Parathyroid adenoma (tissue), 2 donors: ENCODE results near the gene RASA3.

Source experiments
- H2AFZ ChIP-seq: fragments of 300-600 bp; sonication (generic); one replicate; pipeline ENCODE4 v1.7.0; 2017; ENCODE audit warnings: antibody characterized with exemption, mild to moderate bottlenecking
- H3K27ac ChIP-seq: fragments of 300-600 bp; sonication (generic); one replicate; pipeline ENCODE4 v1.7.0; 2017
- H3K27me3 ChIP-seq: fragments of 300-600 bp; sonication (generic); one replicate; pipeline ENCODE4 v1.7.0; 2017; ENCODE audit warnings: low read length; ENCODE audit not compliant: control insufficient read depth, insufficient read depth
- H3K36me3 ChIP-seq: fragments of 300-600 bp; sonication (generic); one replicate; pipeline ENCODE4 v1.7.0; 2017; ENCODE audit warnings: low read length; ENCODE audit not compliant: control insufficient read depth, insufficient read depth
- H3K4me1 ChIP-seq: fragments of 300-600 bp; sonication (generic); one replicate; pipeline ENCODE4 v1.7.0; 2017; ENCODE audit warnings: control low read depth
- H3K4me2 ChIP-seq: fragments of 300-600 bp; sonication (generic); one replicate; pipeline ENCODE4 v1.7.0; 2017; ENCODE audit warnings: low read length
- H3K4me3 ChIP-seq: fragments of 300-600 bp; sonication (generic); one replicate; pipeline ENCODE4 v1.7.0; 2017; ENCODE audit warnings: low read depth, low read length
- H3K79me2 ChIP-seq: fragments of 300-600 bp; sonication (generic); one replicate; pipeline ENCODE4 v1.7.0; 2017; ENCODE audit warnings: control low read depth
- H3K9ac ChIP-seq: fragments of 300-600 bp; sonication (generic); one replicate; pipeline ENCODE4 v1.7.0; 2017; ENCODE audit warnings: mild to moderate bottlenecking
- H3K9me3 ChIP-seq: fragments of 300-600 bp; sonication (generic); one replicate; pipeline ENCODE4 v1.7.0; 2017; ENCODE audit warnings: low read length; ENCODE audit not compliant: control insufficient read depth
- TF ChIP-seq, protein P1 (sequence below): fragments of 300-600 bp; sonication (generic); IDR thresholded peaks from one replicate; pipeline ENCODE4 v1.7.0; 2017; ENCODE audit warnings: antibody characterized with exemption, mild to moderate bottlenecking
- donor health status: primary hyperparathyroidism.

The RASA3 gene

DNA sequence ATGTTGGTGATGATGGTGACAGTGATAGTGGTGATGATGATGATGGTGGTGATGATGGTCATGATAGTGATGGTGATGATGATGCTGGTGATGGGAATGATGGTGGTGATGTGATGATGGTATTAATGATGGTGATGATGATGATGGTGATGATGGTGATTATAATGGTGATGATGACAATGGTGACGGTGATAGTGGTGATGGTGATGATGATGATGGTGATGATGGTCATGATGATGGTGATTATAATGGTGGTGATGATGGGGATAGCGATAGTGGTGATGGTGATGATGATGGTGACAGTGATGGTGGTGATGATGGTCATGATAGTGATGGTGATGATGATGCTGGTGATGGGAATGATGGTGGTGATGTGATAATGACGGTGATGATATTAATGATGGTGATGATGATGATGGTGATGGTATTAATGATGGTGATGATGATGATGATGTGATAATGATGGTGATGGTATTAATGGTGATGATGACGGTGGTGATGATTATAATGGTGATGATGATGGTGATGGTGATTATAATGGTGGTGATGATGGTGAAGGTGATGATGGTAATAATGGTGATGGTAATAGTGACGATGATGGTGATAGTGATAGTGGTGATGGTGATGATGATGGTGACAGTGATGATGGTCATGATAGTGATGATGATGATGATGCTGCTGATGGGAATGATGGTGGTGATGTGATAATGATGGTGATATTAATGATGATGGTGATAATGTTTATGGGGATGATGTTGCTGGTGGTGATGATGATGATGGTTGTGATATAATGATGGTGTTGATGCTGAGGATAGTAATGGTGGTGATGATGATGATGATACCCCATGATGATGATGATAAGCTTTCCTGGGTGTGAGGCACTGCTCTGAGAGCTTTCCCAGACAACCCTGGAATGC lies 166.2 kb downstream of the RASA3 start:
- H3K4me1 ChIP-seq, result no peaks in the 10 kb centered on the region
- no peak overlapping the region for H3K4me2 ChIP-seq
- H3K9me3 ChIP-seq, result no peaks in the 10 kb centered on the region
- H3K4me3 ChIP-seq, result no peak overlapping the region
- TF ChIP-seq, protein P1, sequence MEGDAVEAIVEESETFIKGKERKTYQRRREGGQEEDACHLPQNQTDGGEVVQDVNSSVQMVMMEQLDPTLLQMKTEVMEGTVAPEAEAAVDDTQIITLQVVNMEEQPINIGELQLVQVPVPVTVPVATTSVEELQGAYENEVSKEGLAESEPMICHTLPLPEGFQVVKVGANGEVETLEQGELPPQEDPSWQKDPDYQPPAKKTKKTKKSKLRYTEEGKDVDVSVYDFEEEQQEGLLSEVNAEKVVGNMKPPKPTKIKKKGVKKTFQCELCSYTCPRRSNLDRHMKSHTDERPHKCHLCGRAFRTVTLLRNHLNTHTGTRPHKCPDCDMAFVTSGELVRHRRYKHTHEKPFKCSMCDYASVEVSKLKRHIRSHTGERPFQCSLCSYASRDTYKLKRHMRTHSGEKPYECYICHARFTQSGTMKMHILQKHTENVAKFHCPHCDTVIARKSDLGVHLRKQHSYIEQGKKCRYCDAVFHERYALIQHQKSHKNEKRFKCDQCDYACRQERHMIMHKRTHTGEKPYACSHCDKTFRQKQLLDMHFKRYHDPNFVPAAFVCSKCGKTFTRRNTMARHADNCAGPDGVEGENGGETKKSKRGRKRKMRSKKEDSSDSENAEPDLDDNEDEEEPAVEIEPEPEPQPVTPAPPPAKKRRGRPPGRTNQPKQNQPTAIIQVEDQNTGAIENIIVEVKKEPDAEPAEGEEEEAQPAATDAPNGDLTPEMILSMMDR, result no peak
- H3K27ac ChIP-seq, result no peak overlapping the region
- no peaks in the 10 kb centered on the region for H3K36me3 ChIP-seq
- H3K27me3 ChIP-seq, result no peaks in the 10 kb centered on the region
- H2AFZ ChIP-seq, result no peak overlapping the region
- H3K9ac ChIP-seq, result no peak overlapping the region
- H3K79me2 ChIP-seq, result no peaks in the 10 kb centered on the region

DNA sequence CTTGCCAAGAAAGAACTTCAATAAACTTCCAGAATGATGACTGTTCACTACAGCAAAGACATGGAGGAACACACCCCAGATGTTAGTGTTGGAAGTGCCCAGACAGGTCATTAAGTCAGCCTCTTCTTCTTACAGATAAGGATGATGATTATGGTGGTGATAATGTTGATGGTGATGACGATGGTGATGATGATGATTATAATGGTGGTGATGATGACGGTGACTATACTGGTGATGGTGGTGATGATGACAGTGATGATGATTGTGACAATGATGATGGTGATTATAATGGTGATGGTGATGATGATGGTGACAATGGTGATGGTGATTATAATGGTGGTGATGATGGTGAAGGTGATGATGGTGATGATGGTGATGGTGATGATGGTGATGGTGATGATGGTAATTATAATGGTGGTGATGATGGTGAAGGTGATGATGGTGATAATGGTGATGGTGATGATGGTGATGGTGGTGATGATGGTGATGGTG lies 167.0 kb downstream of the RASA3 start:
- no peak overlapping the region for H3K27ac ChIP-seq
- no peaks in the 10 kb centered on the region for H3K79me2 ChIP-seq
- no peaks in the 10 kb centered on the region for H3K27me3 ChIP-seq
- no peak overlapping the region for H2AFZ ChIP-seq
- H3K9me3 ChIP-seq, result no peaks in the 10 kb centered on the region
- TF ChIP-seq, protein P1, result no peak
- H3K4me2 ChIP-seq, result no peak overlapping the region
- H3K36me3 ChIP-seq, result no peaks in the 10 kb centered on the region
- no peaks in the 10 kb centered on the region for H3K4me1 ChIP-seq
- no peak overlapping the region for H3K4me3 ChIP-seq
- no peak overlapping the region for H3K9ac ChIP-seq

DNA sequence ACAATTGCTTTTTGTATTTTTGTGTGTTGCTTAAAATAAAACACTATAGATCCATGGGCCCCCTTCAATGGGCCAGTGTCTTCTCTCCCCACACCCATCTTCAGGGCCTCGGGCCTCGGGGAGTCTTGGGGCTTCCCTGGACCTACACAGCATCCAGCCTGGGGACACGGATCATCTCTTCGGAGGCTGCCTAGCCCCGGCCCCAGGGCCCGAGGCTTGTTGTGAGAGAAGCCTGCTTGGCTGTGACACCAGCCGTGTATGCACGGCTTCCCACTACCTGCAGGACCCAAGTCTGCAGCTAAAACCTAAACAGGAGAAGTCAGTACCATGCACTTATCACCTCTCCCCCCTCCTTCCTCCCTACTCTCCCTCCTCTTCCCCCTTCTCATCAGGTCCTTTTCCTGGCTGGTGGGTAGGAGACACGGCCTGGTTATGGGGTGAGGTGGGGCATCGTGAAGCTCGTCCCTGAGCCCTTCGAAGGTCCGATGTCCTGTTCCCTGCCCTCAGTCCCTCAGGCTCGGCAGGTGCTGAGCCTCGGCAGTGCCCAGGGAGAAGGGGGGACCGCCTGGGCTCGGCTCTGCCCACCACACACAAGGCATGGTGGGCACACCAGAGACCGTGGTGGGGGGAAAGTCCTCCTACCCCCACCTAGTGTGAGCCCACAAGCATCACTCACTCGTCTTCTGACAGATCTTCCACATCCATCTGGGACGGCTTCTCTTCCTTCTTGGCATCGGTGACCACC lies 168.0 kb downstream of the RASA3 start:
- Histone ChIP-seq H3K27ac (no peak overlapping the region), H3K4me2 (no peak overlapping the region), H3K79me2 (no peaks in the 10 kb centered on the region), H2AFZ (no peak overlapping the region), H3K27me3 (no peaks in the 10 kb centered on the region), H3K4me1 (no peaks in the 10 kb centered on the region), H3K4me3 (no peak overlapping the region), H3K9me3 (no peaks in the 10 kb centered on the region), H3K36me3 (no peaks in the 10 kb centered on the region), H3K9ac (no peak overlapping the region)
- TF ChIP-seq, protein P1, result no peak

DNA sequence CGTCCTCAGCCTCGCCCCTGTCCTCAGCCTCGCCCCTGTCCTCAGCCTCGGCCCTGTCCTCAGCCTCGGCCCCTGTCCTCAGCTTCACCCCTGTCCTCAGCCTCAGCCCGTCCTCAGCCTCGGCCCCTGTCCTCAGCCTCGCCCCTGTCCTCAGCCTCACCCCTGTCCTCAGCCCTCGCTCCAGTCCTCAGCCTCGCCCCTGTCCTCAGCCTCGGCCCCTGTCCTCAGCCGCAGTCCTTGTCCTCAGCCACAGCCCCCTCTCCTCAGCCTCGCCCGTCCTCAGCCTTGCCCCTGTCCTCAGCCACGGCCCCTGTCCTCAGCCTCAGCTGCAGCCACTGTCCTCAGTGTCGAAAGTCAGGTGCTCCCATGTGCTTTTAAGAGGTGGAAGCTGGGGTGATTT lies 169.0 kb downstream of the RASA3 start:
- H3K79me2 ChIP-seq, result no peaks in the 10 kb centered on the region
- TF ChIP-seq, protein P1, result no peak
- no peak overlapping the region for H3K27ac ChIP-seq
- no peak overlapping the region for H3K9ac ChIP-seq
- H2AFZ ChIP-seq, result no peak overlapping the region
- H3K27me3 ChIP-seq, result no peaks in the 10 kb centered on the region
- H3K4me1 ChIP-seq, result no peaks in the 10 kb centered on the region
- no peak overlapping the region for H3K4me3 ChIP-seq
- H3K9me3 ChIP-seq, result no peaks in the 10 kb centered on the region
- H3K36me3 ChIP-seq, result no peaks in the 10 kb centered on the region
- no peak overlapping the region for H3K4me2 ChIP-seq
